Nephron progenitor cell (in vitro differentiated cells): Measurements from ENCODE around the gene NOD1.

ENCODE experiments used
- DNase-seq: peaks from one replicate; pipeline ENCODE4 v3.0.0; 2021
- H3K27ac Mint-ChIP-seq: 2 replicates; pipeline ENCODE4 v1.8.0; 2021; ENCODE audit warnings: mild to moderate bottlenecking, moderate library complexity, mixed read lengths
- H3K27me3 Mint-ChIP-seq: 2 replicates; pipeline ENCODE4 v1.8.0; 2021; ENCODE audit warnings: mild to moderate bottlenecking, low read depth, mixed read lengths; ENCODE audit not compliant: poor library complexity
- H3K36me3 Mint-ChIP-seq: 2 replicates; pipeline ENCODE4 v1.8.0; 2021; ENCODE audit warnings: low read depth, mixed read lengths
- H3K4me1 Mint-ChIP-seq: 2 replicates; pipeline ENCODE4 v1.8.0; 2021; ENCODE audit warnings: mixed read lengths
- H3K4me3 Mint-ChIP-seq: 2 replicates; pipeline ENCODE4 v1.8.0; 2021; ENCODE audit warnings: mild to moderate bottlenecking, moderate library complexity, mixed read lengths
- H3K9me3 Mint-ChIP-seq: 2 replicates; pipeline ENCODE4 v1.8.0; 2021; ENCODE audit warnings: mild to moderate bottlenecking, moderate library complexity, mixed read lengths
- CTCF ChIP-seq: fragments of 200-600 bp; sonication (generic); IDR thresholded peaks from 2 replicates; pipeline ENCODE4 v1.5.0; 2021; ENCODE audit warnings: antibody characterized with exemption

Gene NOD1

DNA sequence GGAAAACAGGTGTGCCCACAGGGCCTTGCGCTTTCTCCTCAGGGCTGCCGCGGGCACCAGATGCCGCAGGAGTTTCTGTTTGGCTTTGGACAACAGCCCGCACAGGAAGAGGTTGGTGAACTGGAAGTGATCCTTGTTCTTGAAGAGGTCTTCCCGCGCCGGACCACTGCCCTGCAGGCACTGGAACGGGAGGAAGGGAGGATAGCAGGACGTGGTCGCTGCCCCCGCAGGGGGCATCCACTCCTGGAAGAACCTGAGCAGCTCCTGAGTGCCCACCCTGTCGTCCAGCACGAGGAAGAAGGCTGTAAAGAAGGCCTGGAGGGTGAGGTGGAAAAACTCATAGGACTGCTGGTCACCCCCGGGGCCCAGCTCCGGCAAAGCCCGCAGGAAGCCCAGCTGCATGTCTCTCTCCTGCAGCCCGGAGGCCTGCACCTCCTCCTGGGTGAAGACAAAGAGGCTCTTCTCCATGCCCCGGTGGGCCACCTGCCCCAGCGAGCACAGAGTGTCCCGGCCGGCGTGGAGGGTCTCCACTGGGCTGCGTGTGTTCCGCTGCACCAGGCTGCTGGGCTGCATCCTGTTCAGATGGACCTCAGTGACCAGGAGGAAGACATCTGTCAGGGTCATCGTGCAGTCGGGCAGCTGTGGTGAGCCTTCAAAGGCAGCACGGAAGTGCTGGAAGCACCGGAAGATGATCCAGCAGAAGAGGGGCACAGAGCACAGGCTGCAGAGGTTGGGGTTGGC, 26.9 kb downstream of the NOD1 start:
- TF ChIP-seq CTCF = no peak
- no peaks in the 10 kb centered on the region for H3K9me3 Mint-ChIP-seq
- no peak for DNase-seq
- H3K27ac Mint-ChIP-seq = no peak overlapping the region
- no peak overlapping the region for H3K4me3 Mint-ChIP-seq
- H3K4me1 Mint-ChIP-seq = peaks cover 14% of the 10 kb centered on the region
- H3K36me3 Mint-ChIP-seq = peaks cover 27% of the 10 kb centered on the region
- H3K27me3 Mint-ChIP-seq = no peaks in the 10 kb centered on the region

DNA sequence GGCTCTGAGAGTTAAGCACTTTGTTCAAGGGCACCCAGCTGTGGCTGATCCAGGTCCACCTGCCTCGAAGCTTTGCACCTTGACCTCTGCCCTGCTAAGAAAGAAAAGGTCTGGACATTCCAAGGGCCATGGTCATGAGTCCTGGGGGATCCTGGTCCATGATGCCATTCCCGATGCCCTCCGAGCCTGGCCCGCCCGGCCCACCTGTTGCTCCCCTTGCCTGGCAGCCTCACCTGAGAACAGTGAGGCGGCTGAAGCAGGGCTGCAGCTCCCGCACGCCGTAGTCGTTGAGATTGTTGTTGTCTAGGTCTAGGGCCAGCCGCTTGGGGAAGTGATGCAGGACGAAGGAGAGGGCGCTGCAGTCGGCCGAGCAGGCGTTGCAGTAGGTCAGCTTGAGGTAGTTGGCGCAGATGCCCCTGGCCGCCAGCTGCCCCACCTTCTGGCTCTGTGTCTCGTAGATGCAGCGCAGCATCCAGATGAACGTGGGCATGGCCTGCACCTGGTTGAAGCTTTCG, 27.5 kb downstream of the NOD1 start:
- Mint-ChIP-seq H3K4me1 (peaks cover 16% of the 10 kb centered on the region), H3K4me3 (no peak overlapping the region), H3K27ac (no peak overlapping the region), H3K36me3 (peaks cover 33% of the 10 kb centered on the region), H3K9me3 (peaks cover 2% of the 10 kb centered on the region), H3K27me3 (no peaks in the 10 kb centered on the region)
- no peak for TF ChIP-seq CTCF
- DNase-seq = no peak

- peaks cover 20% of the 10 kb centered on the region for H3K4me1 Mint-ChIP-seq
- H3K27me3 Mint-ChIP-seq = no peaks in the 10 kb centered on the region
- H3K27ac Mint-ChIP-seq = no peak overlapping the region
- H3K4me3 Mint-ChIP-seq = no peak overlapping the region
- no peak for DNase-seq
- no peak for TF ChIP-seq CTCF
- H3K9me3 Mint-ChIP-seq = peaks cover 5% of the 10 kb centered on the region
- peaks cover 36% of the 10 kb centered on the region for H3K36me3 Mint-ChIP-seq
Observed at GRCh38 chr7:30450240-30450982, 28.2 kb downstream of the NOD1 start.

GRCh38 chr7:30448461-30449189, 30.0 kb downstream of the NOD1 start:
- DNase-seq = no peak
- Mint-ChIP-seq H3K27me3 (no peaks in the 10 kb centered on the region), H3K36me3 (peaks cover 36% of the 10 kb centered on the region), H3K9me3 (peaks cover 5% of the 10 kb centered on the region), H3K4me1 (peaks cover 16% of the 10 kb centered on the region), H3K4me3 (no peak overlapping the region), H3K27ac (no peak overlapping the region)
- TF ChIP-seq CTCF = no peak

GRCh38 chr7:30447466-30447865, 31.1 kb downstream of the NOD1 start:
- Mint-ChIP-seq H3K9me3 (peaks cover 5% of the 10 kb centered on the region), H3K4me3 (no peak overlapping the region), H3K27ac (no peak overlapping the region), H3K4me1 (peaks cover 6% of the 10 kb centered on the region), H3K27me3 (no peaks in the 10 kb centered on the region), H3K36me3 (peaks cover 36% of the 10 kb centered on the region)
- DNase-seq = no peak
- TF ChIP-seq CTCF = no peak
